HFF-Myc (cell line): ENCODE results near the gene KRT82.

ENCODE experiments used
- DNase-seq: peaks from one replicate; pipeline ENCODE4 v3.0.0-alpha.2; 2011; ENCODE audit warnings: low read depth; ENCODE audit errors: extremely low read depth
- H3K4me3 ChIP-seq: replicated peaks from 2 replicates; pipeline ENCODE4 v1.5.1; 2011; ENCODE audit warnings: low read depth, mild to moderate bottlenecking, control low read depth, low read length
- CTCF ChIP-seq: IDR thresholded peaks from 2 replicates; pipeline ENCODE4 v1.5.1; 2012; ENCODE audit warnings: mild to moderate bottlenecking, low read depth, low read length, control low read depth; ENCODE audit errors: missing control alignments

Gene KRT82

GRCh38 chr12:52351196-52352059 is 54.7 kb downstream of the KRT82 start:
- H3K4me3 ChIP-seq = no peak overlapping the region
- no peak for DNase-seq
- TF ChIP-seq CTCF = no peak

- no peak for DNase-seq
- no peak for TF ChIP-seq CTCF
- no peak overlapping the region for H3K4me3 ChIP-seq
These were observed 55.3 kb downstream of the KRT82 start for GRCh38 chr12:52350786-52351185.

- H3K4me3 ChIP-seq = no peak overlapping the region
- TF ChIP-seq CTCF = no peak
- DNase-seq = no peak
These were observed 56.0 kb downstream of the KRT82 start for GRCh38 chr12:52350021-52350620.

- no peak overlapping the region for H3K4me3 ChIP-seq
- no peak for DNase-seq
- no peak for TF ChIP-seq CTCF
These were observed 56.9 kb downstream of the KRT82 start for GRCh38 chr12:52349196-52349595.

GRCh38 chr12:52347551-52348510 is 58.3 kb downstream of the KRT82 start:
- H3K4me3 ChIP-seq = no peak overlapping the region
- no peak for TF ChIP-seq CTCF
- no peak for DNase-seq

GRCh38 chr12:52347016-52347415 is 59.1 kb downstream of the KRT82 start:
- DNase-seq = no peak
- TF ChIP-seq CTCF = no peak
- no peak overlapping the region for H3K4me3 ChIP-seq
